Suprapubic skin (tissue), 3 donors: ENCODE measurements around the gene TGM6.

Experiments used
- POLR2A ChIP-seq, 2 donors: fragments of 450-650 bp; IDR thresholded peaks; one replicate each; pipeline ENCODE4 v1.6.1; 2017; ENCODE audit warnings: antibody characterized with exemption in 2 of 2, mild to moderate bottlenecking in 2 of 2, moderate library complexity in 2 of 2
- TF ChIP-seq, protein P1 (sequence below), 2 donors: fragments of 200-600 bp in 1 of 2; fragments of 450-650 bp in 1 of 2; sonication (generic) in 1 of 2; IDR thresholded peaks; one replicate each; pipeline ENCODE4 v1.5.1; 2016 to 2019; ENCODE audit warnings: antibody characterized with exemption in 2 of 2, mild to moderate bottlenecking in 1 of 2, moderate library complexity in 1 of 2

DNA sequence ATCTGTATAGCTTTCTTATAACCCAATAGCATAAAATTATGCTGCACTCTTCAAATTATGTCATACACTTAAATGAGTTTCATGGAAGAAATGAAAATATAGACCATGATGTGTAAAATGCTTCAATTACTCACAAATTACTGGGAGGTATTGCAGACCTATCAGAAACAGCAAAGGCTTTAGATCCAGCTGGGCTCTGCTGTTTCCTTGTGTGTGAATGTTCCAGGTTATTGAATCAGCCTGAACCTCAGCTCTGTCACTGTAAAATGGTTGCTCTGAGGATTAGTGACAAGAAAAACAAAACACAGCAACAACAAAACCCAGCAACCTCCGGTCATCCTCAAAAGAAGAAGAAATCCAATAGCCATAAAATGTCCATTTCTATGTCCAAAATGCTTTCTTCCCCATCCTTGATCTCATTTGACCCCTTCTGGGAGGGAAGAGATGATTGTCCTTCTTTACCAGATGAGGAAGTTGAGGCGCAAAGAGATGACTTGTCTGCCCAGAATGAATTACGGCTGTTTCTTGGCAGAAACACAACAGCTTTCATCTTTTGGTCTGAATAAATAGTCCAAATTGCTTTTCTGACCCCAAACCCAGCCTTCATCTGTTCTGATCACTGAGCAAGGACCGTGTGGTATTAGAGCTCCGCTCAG lies 42.2 kb upstream of the TGM6 start:
- TF ChIP-seq, protein P1, sequence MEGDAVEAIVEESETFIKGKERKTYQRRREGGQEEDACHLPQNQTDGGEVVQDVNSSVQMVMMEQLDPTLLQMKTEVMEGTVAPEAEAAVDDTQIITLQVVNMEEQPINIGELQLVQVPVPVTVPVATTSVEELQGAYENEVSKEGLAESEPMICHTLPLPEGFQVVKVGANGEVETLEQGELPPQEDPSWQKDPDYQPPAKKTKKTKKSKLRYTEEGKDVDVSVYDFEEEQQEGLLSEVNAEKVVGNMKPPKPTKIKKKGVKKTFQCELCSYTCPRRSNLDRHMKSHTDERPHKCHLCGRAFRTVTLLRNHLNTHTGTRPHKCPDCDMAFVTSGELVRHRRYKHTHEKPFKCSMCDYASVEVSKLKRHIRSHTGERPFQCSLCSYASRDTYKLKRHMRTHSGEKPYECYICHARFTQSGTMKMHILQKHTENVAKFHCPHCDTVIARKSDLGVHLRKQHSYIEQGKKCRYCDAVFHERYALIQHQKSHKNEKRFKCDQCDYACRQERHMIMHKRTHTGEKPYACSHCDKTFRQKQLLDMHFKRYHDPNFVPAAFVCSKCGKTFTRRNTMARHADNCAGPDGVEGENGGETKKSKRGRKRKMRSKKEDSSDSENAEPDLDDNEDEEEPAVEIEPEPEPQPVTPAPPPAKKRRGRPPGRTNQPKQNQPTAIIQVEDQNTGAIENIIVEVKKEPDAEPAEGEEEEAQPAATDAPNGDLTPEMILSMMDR (IDR thresholded peaks at IDR 0.05) = no peak
- TF ChIP-seq POLR2A (IDR thresholded peaks at IDR 0.05) = no peak
